BJ (cell line): ENCODE results near the gene ADAM30. TPM values are rescaled to one million over a fixed set of nuclear protein-coding genes. Genes with fewer than 3 reads are reported as not detected.
A peak's percentile ranks its signal among the peaks of the same experiment; 100 is the strongest.
"Not testable (repeated sequence)": the region's sequence is repeated elsewhere in the genome, so short reads cannot be mapped to it uniquely, and the experiment has no call there.

Experiments used
- CTCF ChIA-PET: fragments of 350-600 bp; formaldehyde crosslinking; extraction: SDS; loops from one replicate; lab custom pipeline; 2021; ENCODE audit warnings: antibody characterized with exemption, inconsistent platforms; lab: Yijun Ruan, JAX
- POLR2A ChIA-PET: fragments of 300-600 bp; sonication (Branson Sonifier 250); formaldehyde crosslinking; extraction: SDS; loops from one replicate; lab custom pipeline; 2021; ENCODE audit warnings: antibody characterized with exemption; lab: Charles Lee
- DNase-seq: peaks from one replicate; pipeline ENCODE4 v3.0.0-alpha.2; 2011; ENCODE audit warnings: low read depth
- H3K27me3 ChIP-seq: 2 replicates; pipeline ENCODE4 v1.6.0; 2011; ENCODE audit warnings: low read length; ENCODE audit not compliant: control insufficient read depth, insufficient read depth
- H3K36me3 ChIP-seq: 2 replicates; pipeline ENCODE4 v1.5.1; 2011; ENCODE audit warnings: low read length; ENCODE audit not compliant: control insufficient read depth, insufficient read depth
- H3K4me3 ChIP-seq: 2 replicates; pipeline ENCODE4 v1.5.1; 2011; ENCODE audit warnings: low read depth, mild to moderate bottlenecking, control low read depth, low read length
- CTCF ChIP-seq: IDR thresholded peaks from 2 replicates; pipeline ENCODE4 v1.5.1; 2011; ENCODE audit warnings: low read depth, mild to moderate bottlenecking, control low read depth, inconsistent platforms, low read length, moderate library complexity; ENCODE audit not compliant: insufficient read depth
- polyA plus RNA-seq: library from polyadenylated mRNA; depleted of rRNA; stranded (reverse); fragments of >200 nt; gene quantifications from 2 replicates; pipeline ENCODE4 v1.2.3, GENCODE V29; 2011; rRNA removed

ADAM30 gene
- polyA plus RNA-seq, 1 experiment = not detected

GRCh38 chr1:119853155-119853554, 43.2 kb downstream of the ADAM30 start:
- no peak for TF ChIP-seq CTCF
- no peaks in the 10 kb centered on the region for H3K27me3 ChIP-seq
- CTCF ChIA-PET = interaction anchor here (0.9 to 1.3 kb wide), 2 partner anchors 9 to 12 kb away, joined by 3 read pairs; no protein-coding TSS in a partner anchor
- no peak overlapping the region for H3K4me3 ChIP-seq
- H3K36me3 ChIP-seq = no peaks in the 10 kb centered on the region
- no peak for DNase-seq
- POLR2A ChIA-PET = no interaction called here

GRCh38 chr1:119844206-119844605, 52.1 kb downstream of the ADAM30 start:
- DNase-seq, H3K4me3 ChIP-seq, H3K36me3 ChIP-seq, POLR2A ChIA-PET, H3K27me3 ChIP-seq: not testable (repeated sequence)
- CTCF ChIA-PET = interaction anchor here (0.8 to 2.2 kb wide), 13 partner anchors 8 to 99 kb away, joined by 3 to 5 read pairs (median 4); no protein-coding TSS in a partner anchor
- TF ChIP-seq CTCF = peak; percentile 34

Other genes starting within 250 kb of the ADAM30 start
- gene ZNF697, start 248.2 kb downstream of the ADAM30 start, polyA plus RNA-seq = 3.2 and 5.7 TPM in 2 replicates
- gene PHGDH, start 184.6 kb downstream of the ADAM30 start, polyA plus RNA-seq = 138 and 287 TPM in 2 replicates
- not detected in 2 replicates for gene HMGCS2, start 127.6 kb downstream of the ADAM30 start, polyA plus RNA-seq
- not detected in 2 replicates for gene REG4, start 85.1 kb downstream of the ADAM30 start, polyA plus RNA-seq
- 40.7 and 41.2 TPM in 2 replicates for gene NOTCH2, start 173.1 kb upstream of the ADAM30 start, polyA plus RNA-seq